Testis (tissue), 3 donors: ENCODE measurements around the gene FOXN4. TPM values are rescaled to one million over a fixed set of nuclear protein-coding genes. Genes with fewer than 3 reads are reported as not detected.

Experiments
- DNase-seq: peaks from one replicate; pipeline ENCODE4 v3.0.0-alpha.2; 2019
- H3K27ac ChIP-seq, 2 donors: fragments of 200-600 bp; sonication (generic); one replicate each; pipeline ENCODE4 v1.5.1; 2019
- H3K27me3 ChIP-seq: fragments of 200-600 bp; sonication (generic); one replicate; pipeline ENCODE4 v1.5.1; 2019
- H3K36me3 ChIP-seq: fragments of 200-600 bp; sonication (generic); one replicate; pipeline ENCODE4 v1.5.1; 2017; ENCODE audit warnings: low read depth; ENCODE audit errors: missing control alignments
- H3K4me1 ChIP-seq: fragments of 200-600 bp; sonication (generic); one replicate; pipeline ENCODE4 v1.5.1; 2019
- H3K4me3 ChIP-seq, 2 donors: fragments of 200-600 bp; sonication (generic); one replicate each; pipeline ENCODE4 v1.5.1; 2017 to 2019
- H3K9me3 ChIP-seq: fragments of 200-600 bp; sonication (generic); one replicate; pipeline ENCODE4 v1.5.1; 2017
- POLR2A ChIP-seq: fragments of 450-650 bp; IDR thresholded peaks from one replicate; pipeline ENCODE4 v1.6.1; 2017; ENCODE audit warnings: antibody characterized with exemption, mild to moderate bottlenecking, moderate library complexity
- WGBS, 2 donors: methylation state at CpG; one replicate each; pipeline ENCODE4 v1.1.5; 2018; 5-methylcytosine and 5-hydroxymethylcytosine counted together
- intact Hi-C: fragments of 100-400 bp; cut with DNase I; formaldehyde crosslinking; loops from one replicate; pipeline ENCODE4 v1.15.1; 2023; ENCODE audit warnings: low total_unique reads
- polyA plus RNA-seq: library from polyadenylated mRNA; stranded (reverse); fragments of 350-450 nt; fragmentation: Illumina TruSeq; extraction: RNeasy Lipid Tissue Mini Kit (QIAGEN cat#74804); gene quantifications from one replicate; pipeline ENCODE4 v1.2.3, GENCODE V29; 2014; ENCODE audit warnings: low read depth, low replicate concordance; ENCODE audit not compliant: insufficient read depth
- total RNA-seq, 2 donors: library from RNA; depleted of rRNA; stranded (reverse); fragments of >200 nt; gene quantifications; one replicate each; pipeline ENCODE4 v1.2.3, GENCODE V29; 2016
- TF ChIP-seq, protein P1 (sequence below), 3 experiments: fragments of 450-650 bp in 2 of 3; fragments of 200-600 bp in 1 of 3; sonication (generic) in 1 of 3; IDR thresholded peaks; one replicate each; pipeline ENCODE4 v1.5.1; 2016 to 2019; ENCODE audit warnings: antibody characterized with exemption in 3 of 3, mild to moderate bottlenecking in 2 of 3, moderate library complexity in 1 of 3

The FOXN4 gene
- total and polyA plus RNA-seq, 3 donors from 2014 or later: 7.8 to 17.1 (median 9.0) TPM

DNA sequence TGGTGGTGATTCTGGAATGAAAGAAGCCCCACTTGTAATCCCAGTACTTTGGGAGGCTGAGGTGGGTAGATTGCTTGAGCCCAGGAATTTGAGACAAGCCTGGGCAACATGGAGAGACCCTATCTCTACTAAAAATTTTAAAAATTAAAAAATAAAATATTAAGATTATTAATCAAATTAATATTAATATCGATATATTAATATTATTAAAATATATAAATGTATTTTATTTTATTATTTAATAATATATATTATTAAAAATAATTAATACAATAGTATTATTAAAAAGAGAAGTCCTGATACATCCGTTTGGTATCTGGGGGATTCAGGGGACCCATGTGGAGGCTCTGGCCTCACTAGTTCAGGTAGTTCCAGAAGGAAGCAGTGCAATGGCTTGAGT lies 68.7 kb downstream of the FOXN4 start:
- DNase-seq: no peak
- Histone ChIP-seq H3K9me3 (no peaks in the 10 kb centered on the region), H3K36me3 (no peaks in the 10 kb centered on the region), H3K4me3 (no peak overlapping the region), H3K4me1 (no peaks in the 10 kb centered on the region), H3K27me3 (no peaks in the 10 kb centered on the region), H3K27ac (no peak overlapping the region)
- TF ChIP-seq, protein P1, sequence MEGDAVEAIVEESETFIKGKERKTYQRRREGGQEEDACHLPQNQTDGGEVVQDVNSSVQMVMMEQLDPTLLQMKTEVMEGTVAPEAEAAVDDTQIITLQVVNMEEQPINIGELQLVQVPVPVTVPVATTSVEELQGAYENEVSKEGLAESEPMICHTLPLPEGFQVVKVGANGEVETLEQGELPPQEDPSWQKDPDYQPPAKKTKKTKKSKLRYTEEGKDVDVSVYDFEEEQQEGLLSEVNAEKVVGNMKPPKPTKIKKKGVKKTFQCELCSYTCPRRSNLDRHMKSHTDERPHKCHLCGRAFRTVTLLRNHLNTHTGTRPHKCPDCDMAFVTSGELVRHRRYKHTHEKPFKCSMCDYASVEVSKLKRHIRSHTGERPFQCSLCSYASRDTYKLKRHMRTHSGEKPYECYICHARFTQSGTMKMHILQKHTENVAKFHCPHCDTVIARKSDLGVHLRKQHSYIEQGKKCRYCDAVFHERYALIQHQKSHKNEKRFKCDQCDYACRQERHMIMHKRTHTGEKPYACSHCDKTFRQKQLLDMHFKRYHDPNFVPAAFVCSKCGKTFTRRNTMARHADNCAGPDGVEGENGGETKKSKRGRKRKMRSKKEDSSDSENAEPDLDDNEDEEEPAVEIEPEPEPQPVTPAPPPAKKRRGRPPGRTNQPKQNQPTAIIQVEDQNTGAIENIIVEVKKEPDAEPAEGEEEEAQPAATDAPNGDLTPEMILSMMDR (IDR thresholded peaks at IDR 0.05): no peak
- no peak for TF ChIP-seq POLR2A
- 87 to 90% methylated on average over 2 of the region's 2 CpGs for WGBS, 2 donors
- intact Hi-C loops: no loop called here

DNA sequence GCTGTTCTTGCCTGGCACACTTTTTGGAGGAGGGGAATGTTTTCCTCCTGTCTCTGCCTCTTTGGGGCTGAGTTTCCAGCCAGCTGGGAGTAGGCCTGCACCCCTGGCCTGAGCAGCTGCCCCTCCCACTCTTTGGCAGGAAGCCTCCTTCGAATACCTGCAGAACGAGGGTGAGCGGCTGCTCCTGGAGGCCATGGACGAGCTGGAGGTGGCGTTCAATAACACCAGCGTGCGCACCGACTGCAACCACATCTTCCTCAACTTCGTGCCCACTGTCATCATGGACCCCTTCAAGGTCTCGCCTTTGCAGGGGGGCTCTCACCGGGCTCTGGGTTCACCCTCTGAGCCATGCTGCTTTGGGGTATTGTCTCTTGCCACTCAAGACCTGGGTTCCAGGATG lies 69.4 kb downstream of the FOXN4 start:
- TF ChIP-seq, protein P1 (IDR thresholded peaks at IDR 0.05): no peak
- TF ChIP-seq POLR2A: no peak
- Histone ChIP-seq H3K36me3 (no peaks in the 10 kb centered on the region), H3K27me3 (no peaks in the 10 kb centered on the region), H3K27ac (no peak overlapping the region), H3K9me3 (no peaks in the 10 kb centered on the region), H3K4me3 (no peak overlapping the region), H3K4me1 (no peaks in the 10 kb centered on the region)
- WGBS, 2 donors: 86 to 93% methylated on average over 10 to 11 of the region's 11 CpGs
- no peak for DNase-seq
- intact Hi-C loops: no loop called here

DNA sequence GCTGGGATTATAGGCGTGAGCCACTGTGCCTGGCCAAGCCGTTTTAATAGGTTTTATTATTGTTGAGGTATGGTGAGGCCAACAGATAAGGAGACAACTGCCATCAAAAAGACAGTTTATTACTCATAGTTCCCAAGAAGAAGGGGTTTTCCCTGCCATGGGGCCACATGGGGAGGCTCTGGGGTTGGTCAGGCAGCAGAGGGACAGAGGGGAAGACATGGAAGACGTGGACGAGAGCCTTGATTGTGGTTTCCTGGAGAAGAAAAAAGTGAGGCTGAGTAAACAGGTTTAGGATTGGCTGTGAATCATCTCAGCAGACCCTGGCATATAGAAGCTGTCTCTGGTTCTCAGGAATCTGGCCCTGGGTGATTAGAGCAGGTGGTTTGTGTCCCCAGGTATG lies 69.9 kb downstream of the FOXN4 start:
- 87 to 92% methylated on average over 4 of the region's 4 CpGs for WGBS, 2 donors
- no peaks in the 10 kb centered on the region for H3K36me3 ChIP-seq
- no peak for DNase-seq
- H3K27ac ChIP-seq: no peak overlapping the region
- no peak overlapping the region for H3K4me3 ChIP-seq
- H3K27me3 ChIP-seq: no peaks in the 10 kb centered on the region
- H3K4me1 ChIP-seq: no peaks in the 10 kb centered on the region
- TF ChIP-seq, protein P1 (IDR thresholded peaks at IDR 0.05): no peak
- no peak for TF ChIP-seq POLR2A
- H3K9me3 ChIP-seq: no peaks in the 10 kb centered on the region
- intact Hi-C loops: no loop called here

DNA sequence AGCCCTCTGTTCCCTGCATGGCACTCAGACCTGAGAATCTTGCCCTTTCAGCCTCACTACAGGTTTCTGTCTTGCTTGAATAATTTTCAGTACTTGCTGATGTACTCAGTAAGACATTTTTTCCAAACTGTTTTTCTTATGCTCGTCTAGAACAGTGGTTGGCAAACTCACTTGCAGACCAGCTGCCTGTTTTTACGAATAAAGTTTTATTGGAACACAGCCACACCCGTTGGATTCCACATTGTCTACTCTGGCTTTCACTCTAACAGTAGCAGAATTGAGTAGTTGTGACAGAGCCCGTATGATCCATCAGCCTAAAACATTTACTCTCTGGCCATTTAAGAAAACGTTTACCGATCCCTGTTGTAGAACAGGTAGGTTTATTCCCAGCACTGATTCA lies 72.8 kb downstream of the FOXN4 start:
- no peaks in the 10 kb centered on the region for H3K4me1 ChIP-seq
- no peak overlapping the region for H3K4me3 ChIP-seq
- no peak overlapping the region for H3K27ac ChIP-seq
- WGBS, 2 donors: 78 to 84% methylated on average over 6 of the region's 6 CpGs
- no peak for DNase-seq
- no peaks in the 10 kb centered on the region for H3K27me3 ChIP-seq
- no peaks in the 10 kb centered on the region for H3K36me3 ChIP-seq
- no peaks in the 10 kb centered on the region for H3K9me3 ChIP-seq
- intact Hi-C loops: no loop called here
- TF ChIP-seq, protein P1 (IDR thresholded peaks at IDR 0.05): no peak
- no peak for TF ChIP-seq POLR2A

DNA sequence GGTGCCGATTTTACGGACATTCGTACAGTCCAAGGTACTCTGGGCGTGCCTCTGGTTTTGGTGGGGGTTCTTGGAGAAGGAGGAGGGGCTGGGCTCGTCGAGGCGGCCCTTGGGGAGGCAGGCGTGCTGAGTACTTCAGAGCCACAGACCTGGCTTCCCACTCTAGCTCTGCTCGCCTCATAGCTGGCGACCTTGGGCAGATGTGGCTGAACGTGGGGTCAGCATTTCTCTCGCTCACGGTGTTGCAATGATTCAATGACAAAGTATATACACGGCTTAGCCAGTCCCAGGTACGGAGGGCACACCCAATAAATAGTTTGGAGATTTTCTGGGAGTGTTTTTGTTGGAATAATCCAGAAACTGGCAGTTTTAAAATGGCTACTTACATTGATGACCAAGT lies 75.1 kb downstream of the FOXN4 start:
- Histone ChIP-seq H3K27ac (no peak overlapping the region), H3K4me3 (no peak overlapping the region), H3K36me3 (no peaks in the 10 kb centered on the region), H3K9me3 (no peaks in the 10 kb centered on the region), H3K4me1 (no peaks in the 10 kb centered on the region), H3K27me3 (no peaks in the 10 kb centered on the region)
- no peak for DNase-seq
- 87 to 92% methylated on average over 12 to 15 of the region's 15 CpGs for WGBS, 2 donors
- TF ChIP-seq POLR2A: no peak
- TF ChIP-seq, protein P1 (IDR thresholded peaks at IDR 0.05): no peak
- intact Hi-C loops: no loop called here
